ENCODE results near the gene HNRNPUL2.
"Not testable (repeated sequence)": the region's sequence is repeated elsewhere in the genome, so short reads cannot be mapped to it uniquely, and the experiment has no call there.

The HNRNPUL2 gene

DNA sequence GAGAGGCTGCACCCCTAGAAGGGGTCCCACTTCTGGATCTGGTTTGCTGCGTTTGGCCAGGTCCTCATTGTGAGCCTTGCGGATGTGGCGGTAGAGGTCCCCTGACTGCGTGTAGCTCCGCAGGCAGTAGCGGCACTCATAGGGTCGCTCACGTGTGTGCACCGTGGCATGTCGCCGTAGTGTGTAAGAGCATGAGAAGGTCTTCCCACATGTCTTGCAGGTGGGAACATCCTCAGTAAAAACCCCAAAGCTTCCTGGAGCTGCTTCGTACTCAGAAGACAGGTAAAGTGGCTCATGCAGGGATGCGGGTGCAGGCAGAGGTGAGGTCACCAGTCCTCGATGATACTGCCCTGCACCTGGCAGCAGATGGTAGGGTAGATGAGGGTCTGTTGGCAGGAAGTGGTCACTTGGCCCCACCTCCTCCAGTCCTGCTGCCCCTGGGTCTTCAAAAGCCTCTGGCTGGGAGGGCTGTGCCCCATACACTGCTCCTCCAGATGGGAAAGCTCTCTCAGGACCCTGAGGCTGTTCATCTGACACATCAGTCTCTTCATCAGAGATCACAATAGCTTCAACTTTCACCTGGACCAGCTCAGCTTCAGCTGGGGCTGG is 25.0 kb upstream of the HNRNPUL2 start:
- no peaks in the 10 kb centered on the region for H3K27me3 Mint-ChIP-seq
- peaks cover 18% of the 10 kb centered on the region for H3K4me1 Mint-ChIP-seq
- peak overlapping the region; percentile 41 for H3K4me3 Mint-ChIP-seq
- DNase-seq (ENCODE audit: low spot score in 2 of 2) (no peak), ATAC-seq (replicated peaks; ENCODE audit: extremely low read depth, poor library complexity, severe bottlenecking) (no peak)
- no peaks in the 10 kb centered on the region for H3K9me3 Mint-ChIP-seq
- peaks cover 12% of the 10 kb centered on the region for H3K36me3 Mint-ChIP-seq (ENCODE audit: insufficient read depth)
- H3K27ac Mint-ChIP-seq (ENCODE audit: low read depth) = no peak overlapping the region

GRCh38 chr11:62749931-62750330 is 22.7 kb upstream of the HNRNPUL2 start:
- not testable (repeated sequence) for H3K27ac Mint-ChIP-seq (ENCODE audit: low read depth); DNase-seq (ENCODE audit: low spot score in 2 of 2); H3K27me3 Mint-ChIP-seq; ATAC-seq (replicated peaks; ENCODE audit: extremely low read depth, poor library complexity, severe bottlenecking); H3K9me3 Mint-ChIP-seq; H3K4me3 Mint-ChIP-seq
- peaks cover 13% of the 10 kb centered on the region for H3K36me3 Mint-ChIP-seq (ENCODE audit: insufficient read depth)
- peaks cover 18% of the 10 kb centered on the region for H3K4me1 Mint-ChIP-seq

- peaks cover 6% of the 10 kb centered on the region for H3K36me3 Mint-ChIP-seq (ENCODE audit: insufficient read depth)
- H3K9me3 Mint-ChIP-seq = no peaks in the 10 kb centered on the region
- DNase-seq (ENCODE audit: low spot score in 2 of 2) (no peak), ATAC-seq (replicated peaks; ENCODE audit: extremely low read depth, poor library complexity, severe bottlenecking) (no peak)
- no peak overlapping the region for H3K27ac Mint-ChIP-seq (ENCODE audit: low read depth)
- peaks cover 8% of the 10 kb centered on the region for H3K4me1 Mint-ChIP-seq
- no peak overlapping the region for H3K4me3 Mint-ChIP-seq
- no peaks in the 10 kb centered on the region for H3K27me3 Mint-ChIP-seq
These were observed 20.4 kb upstream of the HNRNPUL2 start for GRCh38 chr11:62747475-62748160.

DNA sequence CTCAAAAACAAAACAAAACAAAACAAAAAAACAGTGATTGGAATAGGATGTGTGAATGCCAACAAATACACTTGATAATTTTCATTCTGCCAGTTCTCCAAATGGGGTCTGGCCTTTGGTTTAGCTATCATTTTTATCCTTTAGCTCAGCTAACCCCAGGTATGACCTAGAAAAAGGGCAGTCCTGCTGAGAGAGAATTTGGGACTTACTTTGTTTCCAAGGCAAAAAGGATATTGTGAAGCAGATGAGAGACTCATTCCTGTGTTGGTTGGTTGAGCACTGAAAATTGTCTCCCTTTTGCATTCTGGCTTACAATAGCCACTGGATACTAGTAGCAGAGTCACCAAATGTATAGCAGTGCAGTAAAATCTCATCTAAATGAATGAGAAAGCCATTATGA is 9.9 kb upstream of the HNRNPUL2 start:
- no peak overlapping the region for H3K27ac Mint-ChIP-seq (ENCODE audit: low read depth)
- H3K9me3 Mint-ChIP-seq = no peaks in the 10 kb centered on the region
- H3K36me3 Mint-ChIP-seq (ENCODE audit: insufficient read depth) = peaks cover 65% of the 10 kb centered on the region
- no peaks in the 10 kb centered on the region for H3K27me3 Mint-ChIP-seq
- no peak overlapping the region for H3K4me3 Mint-ChIP-seq
- ATAC-seq (replicated peaks; ENCODE audit: extremely low read depth, poor library complexity, severe bottlenecking) (no peak), DNase-seq (ENCODE audit: low spot score in 2 of 2) (no peak)
- no peaks in the 10 kb centered on the region for H3K4me1 Mint-ChIP-seq

DNA sequence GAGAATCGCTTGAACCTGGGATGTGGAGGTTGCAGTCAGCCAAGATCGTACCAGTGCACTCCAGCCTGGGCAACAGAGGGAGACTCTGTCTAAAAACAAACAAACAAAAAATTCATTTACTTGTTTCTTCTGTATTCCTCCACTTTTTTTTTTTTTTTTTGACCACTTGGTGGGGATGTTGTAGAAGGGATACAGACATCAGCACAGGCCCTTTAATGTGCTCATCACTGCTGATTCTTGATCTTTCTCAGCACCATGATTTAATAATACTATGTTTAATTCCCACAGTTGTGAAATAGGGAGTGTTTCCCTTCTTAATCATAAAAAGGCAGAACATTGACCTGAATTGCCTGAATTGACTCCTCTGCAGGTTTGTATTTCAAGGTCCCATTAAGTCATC is 5.6 kb upstream of the HNRNPUL2 start:
- H3K36me3 Mint-ChIP-seq (ENCODE audit: insufficient read depth) = peaks cover 49% of the 10 kb centered on the region
- no peaks in the 10 kb centered on the region for H3K9me3 Mint-ChIP-seq
- peaks cover 9% of the 10 kb centered on the region for H3K4me1 Mint-ChIP-seq
- no peak for DNase-seq (ENCODE audit: low spot score in 2 of 2)
- H3K27me3 Mint-ChIP-seq = no peaks in the 10 kb centered on the region
- H3K27ac Mint-ChIP-seq (ENCODE audit: low read depth) = no peak overlapping the region
- no peak for ATAC-seq (replicated peaks; ENCODE audit: extremely low read depth, poor library complexity, severe bottlenecking)
- no peak overlapping the region for H3K4me3 Mint-ChIP-seq

DNA sequence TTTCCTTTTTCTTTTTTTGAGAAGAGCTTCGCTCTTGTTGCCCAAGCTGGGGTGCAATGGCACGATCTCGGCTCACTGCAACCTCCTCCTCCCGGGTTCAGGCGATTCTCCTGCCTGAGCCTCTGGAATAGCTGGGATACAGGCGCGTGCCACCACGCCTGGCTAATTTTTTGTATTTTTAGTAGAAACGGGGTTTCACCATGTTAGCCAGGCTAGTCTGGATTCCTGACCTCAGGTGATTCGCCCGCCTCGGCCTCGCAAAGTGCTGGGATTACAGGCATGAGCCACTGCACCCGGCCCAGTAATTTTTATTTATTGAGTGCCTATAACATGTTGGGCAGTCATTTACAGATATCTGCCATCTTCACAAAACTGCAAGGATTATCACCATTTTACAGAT is 2.8 kb upstream of the HNRNPUL2 start:
- Mint-ChIP-seq H3K4me1 (peaks cover 26% of the 10 kb centered on the region), H3K4me3 (peak overlapping the region; percentile 97), H3K36me3 (ENCODE audit: insufficient read depth) (peaks cover 56% of the 10 kb centered on the region)
- not testable (repeated sequence) for H3K27me3 Mint-ChIP-seq; DNase-seq (ENCODE audit: low spot score in 2 of 2); H3K9me3 Mint-ChIP-seq; ATAC-seq (replicated peaks; ENCODE audit: extremely low read depth, poor library complexity, severe bottlenecking); H3K27ac Mint-ChIP-seq (ENCODE audit: low read depth)

DNA sequence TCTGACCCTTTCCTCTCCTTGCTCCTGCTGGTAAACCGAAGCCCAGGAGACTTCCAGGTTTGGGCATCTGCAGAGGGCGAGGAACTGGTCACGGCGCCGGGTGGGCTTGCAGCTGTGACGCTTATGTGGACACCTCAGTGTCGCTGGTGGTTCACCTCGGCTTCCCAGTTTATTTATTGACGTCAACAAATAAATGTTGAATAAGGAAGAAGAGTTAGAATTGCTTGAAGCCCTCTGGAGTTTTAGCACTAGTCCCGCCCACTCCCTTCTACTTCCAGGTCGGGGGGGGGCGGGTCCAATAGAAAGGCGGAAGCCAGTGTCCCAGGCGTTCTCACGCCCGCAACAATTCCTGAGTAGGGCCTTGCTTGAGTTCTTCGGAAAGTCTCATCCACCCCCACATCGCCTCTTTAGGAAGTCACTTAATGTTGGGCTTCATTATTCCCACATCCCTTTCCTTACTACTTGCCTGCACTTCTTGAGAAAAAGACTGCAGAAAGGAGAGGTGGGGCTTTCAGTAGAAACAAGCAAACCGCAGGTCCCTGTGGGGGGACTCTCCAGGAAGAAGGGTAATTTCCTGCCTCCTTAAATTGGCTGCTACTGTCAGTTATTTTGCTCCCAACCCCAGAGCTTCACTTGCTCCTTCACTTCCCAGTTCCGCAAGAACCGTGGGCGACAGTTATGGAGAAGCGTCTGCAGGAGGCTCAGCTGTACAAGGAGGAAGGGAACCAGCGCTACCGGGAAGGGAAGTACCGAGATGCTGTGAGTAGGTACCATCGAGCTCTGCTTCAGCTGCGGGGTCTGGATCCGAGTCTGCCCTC is 1.1 kb upstream of the HNRNPUL2 start, which contains the start of gene TTC9C:
Gene TTC9C (plus strand): TSS at position 316 of the 818 bp plus-strand sequence. CDS start 363 bp downstream, at position 679.
- Mint-ChIP-seq H3K4me3 (peak within 1 kb of the TSS; percentile 97), H3K4me1 (peaks cover 42% of the 10 kb centered on the region), H3K27ac (ENCODE audit: low read depth) (peak within 1 kb of the TSS; percentile 96), H3K36me3 (ENCODE audit: insufficient read depth) (peaks cover 59% of the 10 kb centered on the region), H3K27me3 (no peaks in the 10 kb centered on the region), H3K9me3 (no peaks in the 10 kb centered on the region)
- ATAC-seq (replicated peaks; ENCODE audit: extremely low read depth, poor library complexity, severe bottlenecking) (peak; percentile 45), DNase-seq (ENCODE audit: low spot score in 2 of 2) (peak; percentile 58 to 72)

- H3K4me3 Mint-ChIP-seq = peak overlapping the region; percentile 97
- H3K9me3 Mint-ChIP-seq = no peaks in the 10 kb centered on the region
- ATAC-seq (replicated peaks; ENCODE audit: extremely low read depth, poor library complexity, severe bottlenecking) (peak; percentile 67), DNase-seq (ENCODE audit: low spot score in 2 of 2) (peak in 1 of 2 donors; percentile 88)
- H3K36me3 Mint-ChIP-seq (ENCODE audit: insufficient read depth) = peaks cover 59% of the 10 kb centered on the region
- H3K27me3 Mint-ChIP-seq = no peaks in the 10 kb centered on the region
- H3K27ac Mint-ChIP-seq (ENCODE audit: low read depth) = peak overlapping the region; percentile 96
- peaks cover 43% of the 10 kb centered on the region for H3K4me1 Mint-ChIP-seq
These were observed 564 bp upstream of the HNRNPUL2 start for GRCh38 chr11:62727872-62728170.

- H3K36me3 Mint-ChIP-seq (ENCODE audit: insufficient read depth) = peaks cover 67% of the 10 kb centered on the region
- no peaks in the 10 kb centered on the region for H3K27me3 Mint-ChIP-seq
- H3K4me1 Mint-ChIP-seq = peaks cover 43% of the 10 kb centered on the region
- ATAC-seq (replicated peaks; ENCODE audit: extremely low read depth, poor library complexity, severe bottlenecking) (no peak), DNase-seq (ENCODE audit: low spot score in 2 of 2) (no peak)
- H3K9me3 Mint-ChIP-seq = no peaks in the 10 kb centered on the region
- H3K27ac Mint-ChIP-seq (ENCODE audit: low read depth) = peak overlapping the region; percentile 96
- peak overlapping the region; percentile 97 for H3K4me3 Mint-ChIP-seq
These were observed 417 bp downstream of the HNRNPUL2 start for GRCh38 chr11:62726915-62727164.

DNA sequence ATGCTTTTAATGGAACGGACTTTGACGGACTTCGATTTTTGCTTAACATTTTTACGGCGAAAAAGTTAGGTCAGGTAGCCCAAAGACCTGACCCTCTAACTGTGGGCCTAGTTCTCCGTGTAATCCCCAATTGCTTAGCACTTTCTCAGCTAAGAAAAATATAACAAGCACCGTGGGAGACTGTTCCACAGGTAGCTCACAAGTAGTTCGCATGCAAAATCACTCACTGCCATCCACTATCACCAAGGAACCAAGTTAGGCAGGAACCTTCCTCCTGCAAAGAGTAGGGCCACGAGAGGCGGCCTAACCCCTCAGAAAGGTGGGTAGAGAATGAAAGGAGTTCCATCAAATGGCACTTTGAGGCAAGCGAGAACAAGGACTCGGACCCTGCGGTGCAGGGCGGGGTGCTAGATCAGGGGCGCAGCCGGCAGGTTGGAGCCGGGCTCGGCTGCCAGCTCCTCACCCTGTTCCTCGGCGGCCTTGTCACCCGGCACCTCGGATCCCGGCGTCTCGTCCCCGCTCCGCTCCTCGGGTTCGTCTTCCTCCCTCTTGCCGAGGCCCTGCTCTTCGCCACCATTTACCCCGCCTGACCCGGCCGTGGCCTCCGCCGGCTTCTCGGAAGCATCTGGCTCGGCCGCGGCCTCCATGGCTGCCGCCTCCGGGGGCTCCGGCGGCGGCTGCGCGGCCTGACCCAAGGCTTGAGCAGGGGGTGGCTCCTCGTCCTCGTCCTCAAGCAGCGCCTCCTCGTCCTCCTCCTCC is 922 bp downstream of the HNRNPUL2 start:
- H3K36me3 Mint-ChIP-seq (ENCODE audit: insufficient read depth) = peaks cover 71% of the 10 kb centered on the region
- no peaks in the 10 kb centered on the region for H3K27me3 Mint-ChIP-seq
- peak in 1 of 2 donors; percentile 28 for DNase-seq (ENCODE audit: low spot score in 2 of 2)
- H3K9me3 Mint-ChIP-seq = no peaks in the 10 kb centered on the region
- H3K4me3 Mint-ChIP-seq = peak overlapping the region; percentile 97
- peaks cover 43% of the 10 kb centered on the region for H3K4me1 Mint-ChIP-seq
- H3K27ac Mint-ChIP-seq (ENCODE audit: low read depth) = peak overlapping the region; percentile 96
- no peak for ATAC-seq (replicated peaks; ENCODE audit: extremely low read depth, poor library complexity, severe bottlenecking)

DNA sequence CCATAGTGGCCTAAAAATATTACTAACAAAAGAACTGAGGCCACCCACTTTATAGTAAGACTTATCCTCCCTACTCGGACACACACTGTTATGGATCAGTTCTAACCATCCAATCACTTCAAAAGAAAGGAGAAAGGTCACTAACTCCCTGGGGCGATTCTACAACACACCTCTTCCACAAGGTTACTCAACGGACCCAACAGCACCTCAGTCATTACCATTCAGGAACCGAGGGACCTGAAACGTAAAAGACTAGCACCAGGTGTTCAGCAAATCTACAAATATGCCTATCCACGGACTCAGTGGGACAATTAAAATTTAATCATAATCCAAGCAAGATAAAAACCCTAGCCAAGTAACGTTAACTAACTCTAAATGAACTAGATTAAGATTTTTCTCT is 1.6 kb downstream of the HNRNPUL2 start:
- Mint-ChIP-seq H3K27me3 (no peaks in the 10 kb centered on the region), H3K4me1 (peaks cover 43% of the 10 kb centered on the region), H3K4me3 (peak overlapping the region; percentile 97), H3K27ac (ENCODE audit: low read depth) (peak overlapping the region; percentile 96), H3K9me3 (no peaks in the 10 kb centered on the region), H3K36me3 (ENCODE audit: insufficient read depth) (peaks cover 73% of the 10 kb centered on the region)
- ATAC-seq (replicated peaks; ENCODE audit: extremely low read depth, poor library complexity, severe bottlenecking) (no peak), DNase-seq (ENCODE audit: low spot score in 2 of 2) (no peak)

- no peak for ATAC-seq (replicated peaks; ENCODE audit: extremely low read depth, poor library complexity, severe bottlenecking)
- peaks cover 51% of the 10 kb centered on the region for H3K4me1 Mint-ChIP-seq
- no peaks in the 10 kb centered on the region for H3K9me3 Mint-ChIP-seq
- no peak for DNase-seq (ENCODE audit: low spot score in 2 of 2)
- peak overlapping the region; percentile 57 for H3K27ac Mint-ChIP-seq (ENCODE audit: low read depth)
- no peaks in the 10 kb centered on the region for H3K27me3 Mint-ChIP-seq
- peak overlapping the region; percentile 97 for H3K4me3 Mint-ChIP-seq
- H3K36me3 Mint-ChIP-seq (ENCODE audit: insufficient read depth) = peaks cover 83% of the 10 kb centered on the region
These were observed 3.1 kb downstream of the HNRNPUL2 start for GRCh38 chr11:62724171-62724570.

All from central memory CD8-positive, alpha-beta T cell (primary cell).